ENCODE measurements around the gene PRRC2A.
"Not testable (repeated sequence)": the region's sequence is repeated elsewhere in the genome, so short reads cannot be mapped to it uniquely, and the experiment has no call there.

PRRC2A gene

GRCh38 chr6:31586008-31586407 lies 34.5 kb upstream of the PRRC2A start, which contains the start of gene LST1:
Gene LST1, plus strand, starts transcription at chr6:31586277. Its CDS starts 1,023 bp downstream, at chr6:31587300.
- DNase-seq, result no peak

- DNase-seq, result peak; percentile 57
Observed at GRCh38 chr6:31586599-31587281, 33.8 kb upstream of the PRRC2A start.

GRCh38 chr6:31587791-31588777 lies 32.4 kb upstream of the PRRC2A start:
- no peak for DNase-seq

GRCh38 chr6:31588871-31589650 lies 31.5 kb upstream of the PRRC2A start:
- DNase-seq, result no peak

- DNase-seq, result not testable (repeated sequence)
Observed at GRCh38 chr6:31590691-31591090, 29.8 kb upstream of the PRRC2A start.

GRCh38 chr6:31592396-31592771 lies 28.1 kb upstream of the PRRC2A start:
- DNase-seq, result no peak

GRCh38 chr6:31597006-31597405 lies 23.5 kb upstream of the PRRC2A start:
- peak; percentile 85 for DNase-seq

GRCh38 chr6:31607317-31607716 lies 13.2 kb upstream of the PRRC2A start:
- DNase-seq, result no peak

- no peak for DNase-seq
Observed at GRCh38 chr6:31609519-31610406, 10.8 kb upstream of the PRRC2A start.

- no peak for DNase-seq
Observed at GRCh38 chr6:31610968-31611367, 9.5 kb upstream of the PRRC2A start.

GRCh38 chr6:31614075-31614619 lies 6.4 kb upstream of the PRRC2A start:
- DNase-seq, result no peak

GRCh38 chr6:31614684-31615578 lies 5.6 kb upstream of the PRRC2A start, which contains the start of gene AIF1:
Gene AIF1, plus strand, starts transcription at chr6:31615234. Its CDS starts 96 bp downstream, at chr6:31615330.
- DNase-seq, result no peak

- DNase-seq, result peak; percentile 23
Observed at GRCh38 chr6:31615748-31616147, 4.8 kb upstream of the PRRC2A start.

- no peak for DNase-seq
Observed at GRCh38 chr6:31617010-31617409, 3.5 kb upstream of the PRRC2A start.

- DNase-seq, result peak; percentile 98
Observed at GRCh38 chr6:31619805-31620585, 520 bp upstream of the PRRC2A start.

- no peak for DNase-seq
Observed at GRCh38 chr6:31621320-31621939, 915 bp downstream of the PRRC2A start.

GRCh38 chr6:31621991-31622390 lies 1.5 kb downstream of the PRRC2A start:
- no peak for DNase-seq

- DNase-seq, result no peak
Observed at GRCh38 chr6:31622684-31623091, 2.2 kb downstream of the PRRC2A start.

GRCh38 chr6:31624070-31624469 lies 3.6 kb downstream of the PRRC2A start:
- DNase-seq, result no peak

Data from CD4-positive, alpha-beta T cell treated with Interleukin-21 for 1 hour (primary cell).